GM18907 (cell line): Measurements from ENCODE around the gene BEAN1.
"Not testable (repeated sequence)": the region's sequence is repeated elsewhere in the genome, so short reads cannot be mapped to it uniquely, and the experiment has no call there.

Source experiments
- ATAC-seq: cut with Tn5 transposase; IDR thresholded peaks from one replicate; pipeline ENCODE4 v1.9.1; 2021; ENCODE audit warnings: mild to moderate bottlenecking, moderate library complexity; ENCODE audit not compliant: unreplicated experiment

BEAN1 gene

GRCh38 chr16:66438536-66438935 is 11.4 kb downstream of the BEAN1 start:
- ATAC-seq, result no peak

GRCh38 chr16:66439051-66439730 is 12.1 kb downstream of the BEAN1 start:
- ATAC-seq, result no peak

- no peak for ATAC-seq
These were observed 13.2 kb downstream of the BEAN1 start for GRCh38 chr16:66440271-66440802.

GRCh38 chr16:66440970-66441369 is 13.9 kb downstream of the BEAN1 start:
- no peak for ATAC-seq

- no peak for ATAC-seq
These were observed 14.7 kb downstream of the BEAN1 start for GRCh38 chr16:66441586-66442375.

- ATAC-seq, result no peak
These were observed 15.6 kb downstream of the BEAN1 start for GRCh38 chr16:66442502-66443268.

GRCh38 chr16:66443269-66443652 is 16.2 kb downstream of the BEAN1 start:
- no peak for ATAC-seq

GRCh38 chr16:66444049-66444481 is 17.0 kb downstream of the BEAN1 start:
- ATAC-seq, result no peak

GRCh38 chr16:66446737-66447136 is 19.6 kb downstream of the BEAN1 start:
- ATAC-seq, result no peak

- ATAC-seq, result no peak
These were observed 20.4 kb downstream of the BEAN1 start for GRCh38 chr16:66447491-66447890.

- ATAC-seq, result no peak
These were observed 24.5 kb downstream of the BEAN1 start for GRCh38 chr16:66451548-66451947.

- not testable (repeated sequence) for ATAC-seq
These were observed 26.1 kb downstream of the BEAN1 start for GRCh38 chr16:66453230-66453629.

GRCh38 chr16:66454751-66455150 is 27.7 kb downstream of the BEAN1 start:
- ATAC-seq, result no peak

GRCh38 chr16:66455970-66456369 is 28.9 kb downstream of the BEAN1 start:
- no peak for ATAC-seq

GRCh38 chr16:66457888-66458287 is 30.8 kb downstream of the BEAN1 start:
- no peak for ATAC-seq

GRCh38 chr16:66458292-66458691 is 31.2 kb downstream of the BEAN1 start:
- ATAC-seq, result no peak

- ATAC-seq, result no peak
These were observed 31.8 kb downstream of the BEAN1 start for GRCh38 chr16:66458853-66459252.

GRCh38 chr16:66459878-66460277 is 32.8 kb downstream of the BEAN1 start:
- no peak for ATAC-seq

GRCh38 chr16:66460703-66461102 is 33.6 kb downstream of the BEAN1 start:
- ATAC-seq, result no peak

GRCh38 chr16:66462912-66463311 is 35.8 kb downstream of the BEAN1 start:
- ATAC-seq, result no peak

- not testable (repeated sequence) for ATAC-seq
These were observed 38.9 kb downstream of the BEAN1 start for GRCh38 chr16:66465946-66466345.
